ENCODE measurements around the gene PAIP2.

- peak in 1 of 2 donors; percentile 52 for TF ChIP-seq POLR2A (IDR thresholded peaks at IDR 0.05)
- no peak for TF ChIP-seq CTCF (IDR thresholded peaks at IDR 0.05)
Observed at GRCh38 chr5:139394654-139395566, 53.3 kb downstream of the PAIP2 start, which contains the start of gene PROB1.

All from adrenal gland (tissue), 5 donors.